T-helper 1 cell treated with Interleukin-12 subunit alpha and Interleukin-12 subunit beta and Interleukin-4 antibody, amounts not matched to agents 30 ng/mL and 1 ng/mL, for 36 hours (primary cell): ENCODE measurements around the gene BRAF. TPM values are rescaled to one million over a fixed set of nuclear protein-coding genes. Genes with fewer than 3 reads are reported as not detected.
"Not testable (repeated sequence)": the region's sequence is repeated elsewhere in the genome, so short reads cannot be mapped to it uniquely, and the experiment has no call there.

ENCODE experiments used
- intact Hi-C: fragments of 100-400 bp; cut with micrococcal nuclease; formaldehyde crosslinking; loops from one replicate; pipeline ENCODE4 v1.15.1; 2024
- total RNA-seq: library from RNA; stranded (reverse); gene quantifications from 2 replicates; pipeline ENCODE4 v1.2.3, GENCODE V29; 2022

Gene BRAF
- total RNA-seq, 1 donor from 2014 or later = 31.3 TPM

GRCh38 chr7:140778975-140779374 is 145.8 kb downstream of the BRAF start:
- intact Hi-C loops = no loop called here

DNA sequence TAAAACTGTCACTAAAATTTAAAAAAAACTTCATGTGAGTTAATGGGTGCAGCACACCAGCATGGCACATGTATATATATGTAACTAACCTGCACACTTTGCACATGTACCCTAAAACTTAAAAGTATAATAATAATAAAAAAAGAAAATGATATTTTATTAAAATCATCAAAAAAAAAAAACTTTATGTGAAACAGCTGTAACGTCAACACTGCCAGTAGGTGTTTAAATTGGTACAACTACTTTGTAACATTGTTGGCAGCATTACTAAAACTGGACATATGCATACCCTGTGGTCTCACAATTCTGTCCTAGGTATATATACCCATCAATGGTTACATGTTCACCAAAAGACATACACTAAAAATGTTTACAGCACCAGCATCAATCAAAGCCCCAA is 146.2 kb downstream of the BRAF start:
- intact Hi-C loops = no loop called here

GRCh38 chr7:140774371-140774770 is 150.4 kb downstream of the BRAF start:
- intact Hi-C loops = no loop called here

- intact Hi-C loops = no loop called here
Measured at GRCh38 chr7:140773104-140773503, 151.6 kb downstream of the BRAF start.

- intact Hi-C loops = no loop called here
Measured at GRCh38 chr7:140771826-140772225, 152.9 kb downstream of the BRAF start.

DNA sequence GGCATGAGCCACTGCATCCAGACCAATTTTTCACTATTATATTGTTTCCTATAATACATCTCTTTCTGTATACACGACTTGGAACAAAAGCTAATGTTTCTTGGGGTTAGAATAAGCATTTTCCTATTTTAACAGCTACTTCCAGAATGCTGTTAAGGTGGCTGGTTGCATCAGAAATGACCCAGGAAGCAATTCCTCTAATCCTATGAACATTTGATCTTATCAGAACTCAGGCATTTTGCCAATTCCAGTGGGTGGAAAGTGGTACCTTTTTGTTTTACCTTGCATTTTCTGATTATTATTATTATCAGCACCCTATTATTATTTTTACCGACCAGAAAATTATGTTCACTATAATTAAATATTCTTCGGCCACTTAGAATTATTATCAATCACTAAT is 154.9 kb downstream of the BRAF start:
- intact Hi-C loops = no loop called here

DNA sequence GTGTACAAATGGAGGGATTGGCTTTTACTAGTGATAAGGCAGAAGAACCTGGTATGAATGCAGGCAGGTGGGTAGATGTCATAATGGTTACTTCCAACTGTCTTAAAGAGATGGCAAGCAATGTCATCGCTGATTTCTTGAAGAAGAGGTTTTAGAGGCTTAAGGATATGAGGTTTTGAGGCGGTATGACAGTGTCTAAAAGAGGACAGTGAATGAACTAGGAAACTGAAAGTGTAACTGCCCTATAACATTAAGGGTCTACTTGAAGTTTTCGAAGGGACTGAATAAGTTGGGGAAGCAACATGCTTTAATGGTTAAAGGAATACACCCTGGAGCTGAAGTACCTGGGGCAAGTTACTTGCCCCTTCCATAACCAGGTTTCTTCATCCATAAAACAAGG is 157.3 kb downstream of the BRAF start:
- intact Hi-C loops = no loop called here

DNA sequence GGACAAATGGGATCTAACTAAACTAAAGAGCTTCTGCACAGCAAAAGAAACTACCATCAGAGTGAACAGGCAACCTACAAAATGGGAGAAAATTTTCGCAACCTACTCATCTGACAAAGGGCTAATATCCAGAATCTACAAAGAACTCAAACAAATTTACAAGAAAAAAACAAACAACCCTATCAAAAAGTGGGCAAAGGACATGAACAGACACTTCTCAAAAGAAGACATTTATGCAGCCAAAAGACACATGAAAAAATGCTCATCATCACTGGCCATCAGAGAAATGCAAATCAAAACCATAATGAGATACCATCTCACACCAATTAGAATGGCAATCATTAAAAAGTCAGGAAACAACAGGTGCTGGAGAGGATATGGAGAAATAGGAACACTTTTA is 159.3 kb downstream of the BRAF start:
- intact Hi-C loops = not testable (repeated sequence)

GRCh38 chr7:140763166-140763565 is 161.6 kb downstream of the BRAF start:
- intact Hi-C loops = not testable (repeated sequence)

GRCh38 chr7:140761375-140761774 is 163.4 kb downstream of the BRAF start:
- intact Hi-C loops = not testable (repeated sequence)

DNA sequence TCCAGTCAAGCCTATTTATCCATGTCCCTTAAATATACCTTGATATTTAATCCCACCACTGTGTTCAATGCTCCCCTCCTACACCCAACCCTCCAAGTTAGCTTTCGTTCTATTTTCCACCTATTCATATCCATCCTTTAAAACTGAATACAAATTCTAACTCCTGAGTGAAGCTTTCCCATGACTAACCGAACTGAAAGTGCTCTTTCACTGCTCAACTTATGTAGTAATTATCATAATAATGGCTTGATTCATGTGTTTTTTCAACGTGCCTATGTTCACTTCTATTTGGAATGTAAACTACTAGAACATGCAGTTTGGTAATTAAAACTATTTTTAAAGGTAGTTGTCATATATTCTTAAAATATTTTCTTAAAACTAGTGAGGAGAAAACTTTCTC is 170.2 kb downstream of the BRAF start:
- intact Hi-C loops = no loop called here

DNA sequence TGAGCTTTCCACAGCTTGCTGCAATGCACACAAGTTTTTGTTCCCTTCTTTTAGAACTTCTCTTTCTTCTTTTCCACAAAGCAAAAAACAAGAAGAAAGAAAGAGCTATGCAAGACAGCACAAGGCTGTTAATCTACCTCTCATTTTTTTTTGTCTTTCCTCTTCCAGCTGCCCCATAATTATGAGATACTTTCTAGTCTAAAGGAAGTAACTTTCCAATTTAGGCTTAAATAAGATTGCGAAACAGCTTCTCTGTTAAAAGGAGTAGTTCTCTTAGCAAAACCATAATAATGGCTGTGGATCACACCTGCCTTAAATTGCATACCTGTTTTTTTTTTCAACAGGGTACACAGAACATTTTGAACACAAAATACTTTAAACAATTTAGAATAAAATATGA is 172.2 kb downstream of the BRAF start:
- intact Hi-C loops = no loop called here

DNA sequence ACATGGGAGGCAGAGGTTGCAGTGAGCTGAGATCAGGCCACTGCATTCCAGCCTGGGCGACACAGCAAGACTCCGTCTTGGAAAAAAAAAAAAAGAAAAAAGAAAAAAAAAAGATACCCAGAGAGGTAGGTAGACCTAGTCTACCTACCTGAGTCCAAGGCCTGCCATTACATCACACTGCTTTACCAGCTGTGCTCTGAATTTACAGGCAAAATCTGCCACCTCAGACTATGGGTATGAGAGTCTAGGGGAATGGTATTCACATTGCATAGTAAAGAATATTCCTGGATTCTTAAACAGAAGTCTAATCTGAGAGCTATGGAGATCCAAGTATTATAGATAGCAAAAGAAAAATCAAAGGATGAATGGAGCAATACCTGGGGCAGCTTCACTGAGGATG is 178.0 kb downstream of the BRAF start:
- intact Hi-C loops = no loop called here

GRCh38 chr7:140745266-140746058 is 179.3 kb downstream of the BRAF start:
- intact Hi-C loops = no loop called here

- intact Hi-C loops = no loop called here
Measured at GRCh38 chr7:140744005-140744404, 180.7 kb downstream of the BRAF start.

DNA sequence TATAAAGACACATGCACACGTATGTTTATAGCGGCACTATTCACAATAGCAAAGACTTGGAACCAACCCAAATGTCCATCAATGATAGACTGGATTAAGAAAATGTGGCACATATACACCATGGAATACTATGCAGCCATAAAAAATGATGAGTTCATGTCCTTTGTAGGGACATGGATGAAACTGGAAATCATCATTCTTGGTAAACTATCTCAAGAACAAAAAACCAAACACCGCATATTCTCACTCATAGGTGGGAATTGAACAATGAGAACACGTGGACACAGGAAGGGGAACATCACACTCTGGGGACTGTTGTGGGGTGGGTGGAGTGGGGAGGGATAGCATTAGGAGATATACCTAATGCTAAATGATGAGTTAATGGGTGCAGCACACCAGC is 181.5 kb downstream of the BRAF start:
- intact Hi-C loops = not testable (repeated sequence)

GRCh38 chr7:140738280-140738679 is 186.4 kb downstream of the BRAF start:
- intact Hi-C loops = no loop called here

DNA sequence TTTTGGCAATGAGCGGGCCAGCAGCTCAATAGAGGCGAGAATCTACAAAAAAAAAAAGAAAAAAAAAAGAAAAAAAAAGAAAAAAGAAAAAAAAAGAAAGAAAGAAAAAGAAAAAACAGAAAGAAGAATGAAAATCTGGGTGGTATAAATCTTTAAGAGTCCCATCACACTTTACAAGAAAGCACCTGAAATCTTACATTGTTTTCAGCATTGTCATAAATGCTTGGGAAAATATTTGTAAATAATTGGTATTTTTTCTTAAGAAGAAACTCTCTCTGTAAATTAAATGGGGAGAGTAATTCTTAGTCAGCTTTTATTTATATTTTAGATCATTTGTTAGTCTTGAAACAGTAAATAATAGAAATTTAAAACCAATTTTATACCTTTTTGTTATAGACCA is 190.0 kb downstream of the BRAF start:
- intact Hi-C loops = no loop called here

GRCh38 chr7:140734096-140734495 is 190.6 kb downstream of the BRAF start:
- intact Hi-C loops = no loop called here

DNA sequence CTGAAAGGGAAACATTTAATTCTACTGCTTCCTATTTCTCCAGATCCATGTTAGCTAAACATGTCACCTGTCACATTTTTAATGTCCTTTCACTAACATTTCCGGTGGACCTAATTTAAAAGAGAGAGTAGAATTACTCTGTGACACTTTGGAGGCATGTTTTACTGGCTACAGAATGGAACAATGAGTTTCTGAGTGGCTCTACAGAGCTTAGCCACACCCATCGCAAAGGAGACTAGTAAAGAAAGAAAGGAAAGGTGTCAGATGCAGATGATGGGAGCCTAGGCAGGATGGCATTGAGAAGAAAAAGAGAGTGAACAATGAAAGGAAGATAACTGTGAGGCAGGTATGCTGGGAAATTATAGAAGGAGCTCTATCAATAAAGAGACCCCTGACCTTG is 192.3 kb downstream of the BRAF start:
- intact Hi-C loops = no loop called here

DNA sequence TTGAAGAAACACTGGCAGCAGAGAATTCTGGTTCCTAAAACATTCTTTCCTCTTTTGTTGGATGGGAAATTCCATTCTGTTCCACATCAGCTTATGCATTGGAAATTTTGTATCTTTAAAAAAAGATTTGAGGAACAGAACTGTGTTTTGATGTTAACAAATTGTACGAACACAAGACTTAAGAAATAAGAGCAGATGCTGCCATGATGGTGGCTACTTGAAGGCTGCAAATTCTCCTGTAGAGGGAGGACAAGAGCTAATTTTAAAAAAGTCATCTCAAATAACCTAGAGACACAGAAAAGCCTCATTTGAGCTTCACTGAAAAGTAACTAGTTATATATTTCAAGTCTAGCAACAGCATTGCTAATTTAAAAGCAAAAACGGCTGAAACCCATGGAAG is 198.4 kb downstream of the BRAF start:
- intact Hi-C loops = loop anchor here (1.0 kb wide), 2 partner anchors 286 to 807 kb away; no protein-coding TSS in a partner anchor

DNA sequence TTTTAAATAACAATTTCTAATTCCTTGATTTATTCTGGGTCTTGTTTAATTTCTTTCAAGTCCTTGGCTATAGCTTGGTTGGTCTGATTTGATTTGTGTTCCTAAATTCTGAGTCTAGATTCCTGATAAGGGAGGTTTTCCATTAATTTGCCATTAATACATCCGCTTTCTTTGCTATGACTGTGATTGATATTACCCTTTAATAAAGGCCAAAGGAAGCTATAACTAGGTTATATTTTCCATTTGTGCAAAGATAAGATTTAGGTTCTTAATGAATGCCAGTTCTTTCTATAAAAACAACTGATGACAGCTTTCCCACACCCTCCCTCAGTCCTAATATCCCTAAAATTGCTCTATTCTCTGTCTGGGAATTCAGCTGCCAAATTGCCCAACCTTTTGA is 200.0 kb downstream of the BRAF start:
- intact Hi-C loops = no loop called here

- intact Hi-C loops = loop anchor here (1.0 kb wide), 1 partner anchor 26 kb away; no protein-coding TSS in a partner anchor
Measured at GRCh38 chr7:140723574-140723973, 201.2 kb downstream of the BRAF start.
